ENCODE results near the gene PLA2G2C.

GRCh38 chr1:20158358-20159070 lies 27.8 kb downstream of the PLA2G2C start:
- TF ChIP-seq ATF3 (IDR thresholded peaks at IDR 0.05), result no peak
- TF ChIP-seq CTCF (IDR thresholded peaks at IDR 0.05; ENCODE audit: low read depth, low read length, missing input control), result no peak
- TF ChIP-seq FOXA1 (IDR thresholded peaks at IDR 0.05), result no peak
- no peak for TF ChIP-seq NR2F2 (IDR thresholded peaks at IDR 0.05)
- TF ChIP-seq RAD21 (IDR thresholded peaks at IDR 0.05), result no peak
- no peak for TF ChIP-seq GABPA (IDR thresholded peaks at IDR 0.05 in 1 of 2, conservative IDR thresholded peaks at IDR 0.05 in 1 of 2)
- TF ChIP-seq JUND (IDR thresholded peaks at IDR 0.05), result no peak
- TF ChIP-seq RXRA (IDR thresholded peaks at IDR 0.05), result no peak
- TF ChIP-seq MAX (IDR thresholded peaks at IDR 0.05), result no peak
- TF ChIP-seq HNF4A (conservative IDR thresholded peaks at IDR 0.05), result no peak
- no peak for TF ChIP-seq REST (IDR thresholded peaks at IDR 0.05)
- no peak for TF ChIP-seq SP1 (IDR thresholded peaks at IDR 0.05)
